GM23338 (cell line): ENCODE measurements around the gene RAD23B. TPM values are rescaled to one million over a fixed set of nuclear protein-coding genes. Genes with fewer than 3 reads are reported as not detected.

Experiments used
- ATAC-seq: fragments of 200-7000 bp; cut with Tn5 transposase; 3 replicates; pipeline ENCODE4 v1.9.1; 2020
- DNase-seq: peaks from one replicate; pipeline ENCODE4 v3.0.0-alpha.2; 2015; ENCODE audit warnings: low spot score
- H2AFZ ChIP-seq: fragments of 200-600 bp; sonication (generic); 2 replicates; pipeline ENCODE4 v1.8.0; 2016; ENCODE audit warnings: antibody characterized with exemption, mild to moderate bottlenecking, moderate library complexity
- H3F3A ChIP-seq: fragments of 200-600 bp; sonication (generic); replicated peaks from 2 replicates; pipeline ENCODE4 v1.8.0; 2017; ENCODE audit warnings: antibody characterized with exemption, mixed run types, low read depth
- H3K27ac ChIP-seq: fragments of 200-600 bp; sonication (generic); 2 replicates; pipeline ENCODE4 v1.6.1; 2016; ENCODE audit warnings: low read depth
- H3K27me3 ChIP-seq: fragments of 200-600 bp; sonication (generic); 2 replicates; pipeline ENCODE4 v1.8.0; 2016; ENCODE audit warnings: mild to moderate bottlenecking, mixed run types, moderate library complexity; ENCODE audit not compliant: insufficient read depth
- H3K36me3 ChIP-seq: fragments of 200-600 bp; sonication (generic); 2 replicates; pipeline ENCODE4 v1.8.0; 2016; ENCODE audit warnings: mild to moderate bottlenecking; ENCODE audit not compliant: insufficient read depth
- H3K4me1 ChIP-seq: fragments of 200-600 bp; sonication (generic); 2 replicates; pipeline ENCODE4 v1.8.0; 2016; ENCODE audit warnings: mild to moderate bottlenecking, moderate library complexity; ENCODE audit not compliant: insufficient read depth
- H3K4me2 ChIP-seq: fragments of 200-600 bp; sonication (generic); 2 replicates; pipeline ENCODE4 v1.7.1; 2017; ENCODE audit warnings: mixed run types
- H3K4me3 ChIP-seq: fragments of 200-600 bp; sonication (generic); 2 replicates; pipeline ENCODE4 v1.6.1; 2016; ENCODE audit warnings: mixed run types
- H3K79me2 ChIP-seq: fragments of 200-600 bp; sonication (generic); replicated peaks from 2 replicates; pipeline ENCODE4 v1.8.0; 2017; ENCODE audit warnings: mild to moderate bottlenecking; ENCODE audit not compliant: insufficient read depth
- H3K9me2 ChIP-seq: fragments of 200-600 bp; sonication (generic); 2 replicates; pipeline ENCODE4 v1.8.0; 2017; ENCODE audit not compliant: insufficient read depth
- H4K20me1 ChIP-seq: fragments of 200-600 bp; sonication (generic); replicated peaks from 2 replicates; pipeline ENCODE4 v1.8.0; 2017; ENCODE audit warnings: mild to moderate bottlenecking; ENCODE audit not compliant: insufficient read depth
- H3K27ac Mint-ChIP-seq: 2 replicates; pipeline ENCODE4 v1.8.0; 2020; ENCODE audit warnings: inconsistent platforms, mild to moderate bottlenecking, moderate library complexity, mixed read lengths
- H3K27me3 Mint-ChIP-seq: 3 replicates; pipeline ENCODE4 v1.8.0; 2022; ENCODE audit warnings: low read depth, mild to moderate bottlenecking, moderate library complexity, mixed read lengths, inconsistent platforms; ENCODE audit not compliant: insufficient read depth, poor library complexity
- H3K36me3 Mint-ChIP-seq: 3 replicates; pipeline ENCODE4 v1.8.0; 2021; ENCODE audit warnings: low read depth, mild to moderate bottlenecking, inconsistent platforms, moderate library complexity, mixed read lengths
- H3K4me1 Mint-ChIP-seq: 3 replicates; pipeline ENCODE4 v1.8.0; 2020; ENCODE audit warnings: mild to moderate bottlenecking, inconsistent platforms, mixed read lengths
- H3K4me3 Mint-ChIP-seq: 3 replicates; pipeline ENCODE4 v1.8.0; 2021; ENCODE audit warnings: moderate library complexity, mild to moderate bottlenecking, inconsistent platforms, mixed read lengths
- H3K9me3 Mint-ChIP-seq: 3 replicates; pipeline ENCODE4 v1.8.0; 2020; ENCODE audit warnings: moderate library complexity, mild to moderate bottlenecking, inconsistent platforms, mixed read lengths
- CREB1 ChIP-seq: fragments of 250-450 bp; sonication (Bioruptor Pico); IDR thresholded peaks from 2 replicates; pipeline ENCODE4 v1.5.0; 2020; ENCODE audit warnings: low read depth, mild to moderate bottlenecking, moderate library complexity
- CTCF ChIP-seq, 2 experiments: fragments of 200-600 bp in 1 of 2; sonication (generic) in 1 of 2; conservative IDR thresholded peaks; 2 replicates each; pipeline versions ENCODE4 v1.5.1 to v1.6.1; 2016 to 2017; ENCODE audit warnings: antibody characterized with exemption in 2 of 2, low read depth in 2 of 2, mild to moderate bottlenecking in 2 of 2, moderate library complexity in 1 of 2
- EZH2 ChIP-seq: fragments of 200-600 bp; sonication (generic); IDR thresholded peaks from one replicate; pipeline ENCODE4 v1.8.0; 2017; ENCODE audit warnings: antibody characterized with exemption, mild to moderate bottlenecking, low read depth; ENCODE audit not compliant: unreplicated experiment
- JUNB ChIP-seq: IDR thresholded peaks from one replicate; pipeline ENCODE4 v1.6.1; 2016; ENCODE audit warnings: antibody characterized with exemption; ENCODE audit not compliant: unreplicated experiment
- NANOG ChIP-seq: IDR thresholded peaks from 2 replicates; pipeline ENCODE4 v1.6.1; 2016; ENCODE audit warnings: antibody characterized with exemption, borderline replicate concordance
- ZNF114 ChIP-seq: fragments of 250-450 bp; sonication (Bioruptor Pico); IDR thresholded peaks from 2 replicates; pipeline ENCODE4 v1.5.0; 2020; ENCODE audit warnings: mild to moderate bottlenecking, moderate library complexity
- ZNF462 ChIP-seq: fragments of 250-450 bp; sonication (Bioruptor Pico); IDR thresholded peaks from 2 replicates; pipeline ENCODE4 v1.5.0; 2020; ENCODE audit warnings: mild to moderate bottlenecking, moderate library complexity
- polyA plus RNA-seq: library from polyadenylated mRNA; unstranded; fragments of >200 nt; fragmentation: Nextera tagmentation; extraction: Ambion mirVana; gene quantifications from 2 replicates; pipeline ENCODE4 v1.2.1, GENCODE V29; 2016
- total RNA-seq: library from RNA; depleted of rRNA; stranded (reverse); fragments of >200 nt; shearing (Covaris generic); gene quantifications from 2 replicates; pipeline ENCODE4 v1.2.3, GENCODE V29; 2014

Gene RAD23B
- total and polyA plus RNA-seq, 2 experiments from 2014 or later = 31.1 to 137 TPM

- no peak for TF ChIP-seq ZNF462 (CRISPR knock-in tag)
These were observed 7.5 kb upstream of the RAD23B start (continued) for GRCh38 chr9:107275530-107275929.

GRCh38 chr9:107276966-107277710 is 5.9 kb upstream of the RAD23B start:
- no peak for DNase-seq
- Histone ChIP-seq H3K36me3 (no peaks in the 10 kb centered on the region), H3K9me2 (no peaks in the 10 kb centered on the region), H3K79me2 (peaks cover 2% of the 10 kb centered on the region), H3K4me1 (peaks cover 4% of the 10 kb centered on the region), H3F3A (no peaks in the 10 kb centered on the region), H4K20me1 (no peaks in the 10 kb centered on the region), H3K4me2 (no peak overlapping the region), H3K27me3 (no peaks in the 10 kb centered on the region), H2AFZ (no peak overlapping the region), H3K4me3 (no peak overlapping the region), H3K27ac (no peak overlapping the region)
- Mint-ChIP-seq H3K4me3 (no peak overlapping the region), H3K27me3 (peaks cover 5% of the 10 kb centered on the region), H3K4me1 (peaks cover 24% of the 10 kb centered on the region), H3K9me3 (no peaks in the 10 kb centered on the region), H3K36me3 (no peaks in the 10 kb centered on the region; the same call in 2 of the 3 replicates), H3K27ac (no peak overlapping the region)
- no peak for ATAC-seq
- no peak for TF ChIP-seq CREB1 (CRISPR knock-in tag)
- no peak for TF ChIP-seq ZNF462 (CRISPR knock-in tag)
- TF ChIP-seq ZNF114 (CRISPR knock-in tag) = no peak
- TF ChIP-seq EZH2 = no peak
- no peak for TF ChIP-seq CTCF (conservative IDR thresholded peaks at IDR 0.05; ENCODE audit: low read depth in 2 of 2)
- no peak for TF ChIP-seq JUNB
- no peak for TF ChIP-seq NANOG
